ENCODE results near the gene MNX1.

DNA sequence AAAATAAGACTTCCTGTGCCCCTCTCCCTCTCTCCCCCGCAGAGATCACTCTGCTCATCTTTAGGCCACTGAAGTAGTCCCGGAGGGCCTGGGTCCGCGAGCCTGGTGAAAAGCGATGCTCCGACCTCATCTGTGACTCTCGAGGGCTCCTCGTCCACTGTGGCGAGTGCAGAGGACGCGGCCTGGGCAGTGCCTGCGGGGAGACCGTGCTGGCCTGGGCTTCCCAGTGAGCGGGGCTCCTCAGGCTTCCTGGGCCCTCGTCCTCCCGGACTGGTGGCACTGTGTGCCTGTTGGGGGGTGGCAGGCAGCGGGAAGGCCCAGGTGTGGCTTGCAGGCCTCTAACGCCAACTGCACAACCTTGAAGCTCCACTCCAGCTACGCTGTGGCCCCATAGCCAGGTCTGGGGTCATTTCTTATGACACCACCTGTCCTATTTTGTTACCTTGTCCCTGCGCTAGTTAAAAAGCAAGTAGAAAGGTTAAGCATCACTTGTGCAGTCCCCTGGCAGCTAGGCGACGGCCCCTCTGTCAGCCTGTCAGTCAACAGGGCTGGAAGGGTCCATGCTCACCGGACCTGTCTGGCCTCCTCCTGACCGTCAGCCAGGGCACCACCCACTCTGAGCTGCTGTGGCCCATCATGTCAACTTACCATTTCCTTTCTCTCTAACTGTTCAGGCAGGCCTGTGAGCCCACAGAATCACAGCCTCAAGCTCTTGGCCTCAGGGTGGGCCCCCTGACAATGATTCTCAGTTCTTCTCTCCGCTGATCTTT is 20.5 kb downstream of the MNX1 start:
- TF ChIP-seq, protein P1, sequence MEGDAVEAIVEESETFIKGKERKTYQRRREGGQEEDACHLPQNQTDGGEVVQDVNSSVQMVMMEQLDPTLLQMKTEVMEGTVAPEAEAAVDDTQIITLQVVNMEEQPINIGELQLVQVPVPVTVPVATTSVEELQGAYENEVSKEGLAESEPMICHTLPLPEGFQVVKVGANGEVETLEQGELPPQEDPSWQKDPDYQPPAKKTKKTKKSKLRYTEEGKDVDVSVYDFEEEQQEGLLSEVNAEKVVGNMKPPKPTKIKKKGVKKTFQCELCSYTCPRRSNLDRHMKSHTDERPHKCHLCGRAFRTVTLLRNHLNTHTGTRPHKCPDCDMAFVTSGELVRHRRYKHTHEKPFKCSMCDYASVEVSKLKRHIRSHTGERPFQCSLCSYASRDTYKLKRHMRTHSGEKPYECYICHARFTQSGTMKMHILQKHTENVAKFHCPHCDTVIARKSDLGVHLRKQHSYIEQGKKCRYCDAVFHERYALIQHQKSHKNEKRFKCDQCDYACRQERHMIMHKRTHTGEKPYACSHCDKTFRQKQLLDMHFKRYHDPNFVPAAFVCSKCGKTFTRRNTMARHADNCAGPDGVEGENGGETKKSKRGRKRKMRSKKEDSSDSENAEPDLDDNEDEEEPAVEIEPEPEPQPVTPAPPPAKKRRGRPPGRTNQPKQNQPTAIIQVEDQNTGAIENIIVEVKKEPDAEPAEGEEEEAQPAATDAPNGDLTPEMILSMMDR (conservative IDR thresholded peaks at IDR 0.05 in 1 of 2, IDR thresholded peaks at IDR 0.05 in 1 of 2; ENCODE audit: extremely low read depth in 1 of 2, insufficient read depth in 1 of 2, low read depth in 1 of 2, low read length in 2 of 2) = no peak
- TF ChIP-seq EZH2 (IDR thresholded peaks at IDR 0.05; ENCODE audit: borderline replicate concordance, low read length) = no peak

All from mammary epithelial cell (primary cell).